Neuron (in vitro differentiated cells): Measurements from ENCODE around the gene DNAJB1.
A peak's percentile ranks its signal among the peaks of the same experiment; 100 is the strongest.

ENCODE experiments used
- H2AFZ ChIP-seq: one replicate; pipeline ENCODE4 v1.6.1; 2013; ENCODE audit warnings: low read depth, mild to moderate bottlenecking, inconsistent platforms, low read length, moderate library complexity
- H3K27me3 ChIP-seq: one replicate; pipeline ENCODE4 v1.6.1; 2013; ENCODE audit warnings: low read length; ENCODE audit not compliant: insufficient read depth
- H3K36me3 ChIP-seq: one replicate; pipeline ENCODE4 v1.6.1; 2013; ENCODE audit warnings: low read length; ENCODE audit not compliant: insufficient read depth
- H3K4me1 ChIP-seq: one replicate; pipeline ENCODE4 v1.6.1; 2013; ENCODE audit warnings: low read length; ENCODE audit not compliant: insufficient read depth
- H3K4me3 ChIP-seq: 2 replicates; pipeline ENCODE4 v1.5.1; 2013; ENCODE audit warnings: mild to moderate bottlenecking, low read length, moderate library complexity
- H3K9me3 ChIP-seq: one replicate; pipeline ENCODE4 v1.6.1; 2013; ENCODE audit warnings: low read length

Gene DNAJB1

GRCh38 chr19:14526423-14526822 is 8.2 kb upstream of the DNAJB1 start:
- Histone ChIP-seq H3K4me3 (no peak overlapping the region), H2AFZ (no peak overlapping the region), H3K27me3 (no peaks in the 10 kb centered on the region), H3K4me1 (peaks cover 9% of the 10 kb centered on the region), H3K36me3 (no peaks in the 10 kb centered on the region), H3K9me3 (no peaks in the 10 kb centered on the region)

- no peaks in the 10 kb centered on the region for H3K27me3 ChIP-seq
- H3K36me3 ChIP-seq, result no peaks in the 10 kb centered on the region
- no peak overlapping the region for H2AFZ ChIP-seq
- peaks cover 7% of the 10 kb centered on the region for H3K4me1 ChIP-seq
- H3K9me3 ChIP-seq, result no peaks in the 10 kb centered on the region
- no peak overlapping the region for H3K4me3 ChIP-seq
These were observed 7.5 kb upstream of the DNAJB1 start for GRCh38 chr19:14525729-14526128.

GRCh38 chr19:14520543-14520942 is 2.3 kb upstream of the DNAJB1 start:
- Histone ChIP-seq H3K27me3 (no peaks in the 10 kb centered on the region), H3K4me3 (no peak overlapping the region), H2AFZ (no peak overlapping the region), H3K36me3 (peaks cover 14% of the 10 kb centered on the region), H3K4me1 (peaks cover 30% of the 10 kb centered on the region), H3K9me3 (no peaks in the 10 kb centered on the region)

GRCh38 chr19:14519860-14520407 is 1.7 kb upstream of the DNAJB1 start:
- H2AFZ ChIP-seq, result no peak overlapping the region
- no peaks in the 10 kb centered on the region for H3K9me3 ChIP-seq
- no peaks in the 10 kb centered on the region for H3K27me3 ChIP-seq
- H3K4me3 ChIP-seq, result no peak overlapping the region
- peaks cover 21% of the 10 kb centered on the region for H3K36me3 ChIP-seq
- peaks cover 36% of the 10 kb centered on the region for H3K4me1 ChIP-seq

GRCh38 chr19:14519245-14519859 is 1.2 kb upstream of the DNAJB1 start:
- Histone ChIP-seq H3K9me3 (no peaks in the 10 kb centered on the region), H3K4me3 (no peak overlapping the region), H3K27me3 (no peaks in the 10 kb centered on the region), H3K4me1 (peaks cover 36% of the 10 kb centered on the region), H3K36me3 (peaks cover 26% of the 10 kb centered on the region), H2AFZ (no peak overlapping the region)

- no peaks in the 10 kb centered on the region for H3K27me3 ChIP-seq
- H3K4me1 ChIP-seq, result peaks cover 36% of the 10 kb centered on the region
- no peak overlapping the region for H2AFZ ChIP-seq
- H3K36me3 ChIP-seq, result peaks cover 31% of the 10 kb centered on the region
- no peaks in the 10 kb centered on the region for H3K9me3 ChIP-seq
- peak overlapping the region; percentile 88 for H3K4me3 ChIP-seq
These were observed 754 bp downstream of the DNAJB1 start for GRCh38 chr19:14517446-14517839.

GRCh38 chr19:14516746-14517438 is 1.3 kb downstream of the DNAJB1 start:
- peaks cover 31% of the 10 kb centered on the region for H3K36me3 ChIP-seq
- H3K9me3 ChIP-seq, result no peaks in the 10 kb centered on the region
- H2AFZ ChIP-seq, result no peak overlapping the region
- H3K4me3 ChIP-seq, result peak overlapping the region; percentile 88
- peaks cover 36% of the 10 kb centered on the region for H3K4me1 ChIP-seq
- H3K27me3 ChIP-seq, result no peaks in the 10 kb centered on the region

GRCh38 chr19:14516048-14516534 is 2.1 kb downstream of the DNAJB1 start:
- H3K36me3 ChIP-seq, result peaks cover 31% of the 10 kb centered on the region
- H3K9me3 ChIP-seq, result no peaks in the 10 kb centered on the region
- H3K27me3 ChIP-seq, result no peaks in the 10 kb centered on the region
- H3K4me3 ChIP-seq, result peak overlapping the region; percentile 88
- no peak overlapping the region for H2AFZ ChIP-seq
- peaks cover 36% of the 10 kb centered on the region for H3K4me1 ChIP-seq

GRCh38 chr19:14515501-14516047 is 2.6 kb downstream of the DNAJB1 start:
- no peaks in the 10 kb centered on the region for H3K27me3 ChIP-seq
- no peak overlapping the region for H2AFZ ChIP-seq
- H3K36me3 ChIP-seq, result peaks cover 31% of the 10 kb centered on the region
- H3K9me3 ChIP-seq, result no peaks in the 10 kb centered on the region
- peaks cover 36% of the 10 kb centered on the region for H3K4me1 ChIP-seq
- H3K4me3 ChIP-seq, result peak overlapping the region; percentile 88

GRCh38 chr19:14514215-14514863 is 3.9 kb downstream of the DNAJB1 start:
- peaks cover 30% of the 10 kb centered on the region for H3K4me1 ChIP-seq
- H3K27me3 ChIP-seq, result no peaks in the 10 kb centered on the region
- H3K4me3 ChIP-seq, result no peak overlapping the region
- peaks cover 31% of the 10 kb centered on the region for H3K36me3 ChIP-seq
- no peak overlapping the region for H2AFZ ChIP-seq
- no peaks in the 10 kb centered on the region for H3K9me3 ChIP-seq

- H3K36me3 ChIP-seq, result peaks cover 31% of the 10 kb centered on the region
- H3K27me3 ChIP-seq, result no peaks in the 10 kb centered on the region
- peaks cover 26% of the 10 kb centered on the region for H3K4me1 ChIP-seq
- no peak overlapping the region for H3K4me3 ChIP-seq
- H2AFZ ChIP-seq, result no peak overlapping the region
- no peaks in the 10 kb centered on the region for H3K9me3 ChIP-seq
These were observed 5.7 kb downstream of the DNAJB1 start for GRCh38 chr19:14512406-14512961.

GRCh38 chr19:14511229-14511593 is 7.0 kb downstream of the DNAJB1 start:
- Histone ChIP-seq H2AFZ (no peak overlapping the region), H3K4me1 (peaks cover 14% of the 10 kb centered on the region), H3K36me3 (peaks cover 23% of the 10 kb centered on the region), H3K27me3 (no peaks in the 10 kb centered on the region), H3K4me3 (no peak overlapping the region), H3K9me3 (no peaks in the 10 kb centered on the region)
